SK-N-SH treated with all-trans-retinoic acid at 6 μM for 48 hours (cell line): ENCODE data around the gene MFAP4.

Source experiments
- ATAC-seq: fragments of 200-7000 bp; cut with Tn5 transposase; 3 replicates; pipeline ENCODE4 v1.9.1; 2020; ENCODE audit warnings: mild to moderate bottlenecking, moderate library complexity
- ARNTL ChIP-seq: fragments of 450-650 bp; formaldehyde crosslinking; IDR thresholded peaks from 2 replicates; pipeline ENCODE4 v1.5.0; 2020; ENCODE audit warnings: low read depth, mild to moderate bottlenecking, moderate library complexity, borderline replicate concordance
- BACH2 ChIP-seq: fragments of 250-450 bp; sonication (Bioruptor Pico); IDR thresholded peaks from 2 replicates; pipeline ENCODE4 v1.9.0; 2021; ENCODE audit warnings: mild to moderate bottlenecking, borderline replicate concordance
- CREB5 ChIP-seq: fragments of 250-450 bp; sonication (Bioruptor Pico); IDR thresholded peaks from 2 replicates; pipeline ENCODE4 v1.5.1; 2020; ENCODE audit warnings: low read depth, mild to moderate bottlenecking, moderate library complexity
- CSDC2 ChIP-seq: fragments of 250-450 bp; sonication (Bioruptor Pico); IDR thresholded peaks from 2 replicates; pipeline ENCODE4 v1.5.0; 2020; ENCODE audit warnings: mild to moderate bottlenecking, moderate library complexity
- CSRNP3 ChIP-seq: fragments of 250-450 bp; sonication (Bioruptor Pico); IDR thresholded peaks from 2 replicates; pipeline ENCODE4 v1.5.1; 2021; ENCODE audit warnings: mild to moderate bottlenecking, moderate library complexity
- ESRRG ChIP-seq: fragments of 250-450 bp; sonication (Bioruptor Pico); IDR thresholded peaks from 2 replicates; pipeline ENCODE4 v1.6.1; 2021; ENCODE audit warnings: mild to moderate bottlenecking
- GLIS3 ChIP-seq: fragments of 250-450 bp; sonication (Bioruptor Pico); IDR thresholded peaks from 2 replicates; pipeline ENCODE4 v1.5.0; 2020; ENCODE audit warnings: mild to moderate bottlenecking, moderate library complexity
- ISL1 ChIP-seq: fragments of 250-450 bp; sonication (Bioruptor Pico); IDR thresholded peaks from 2 replicates; pipeline ENCODE4 v2.1.2; 2022; ENCODE audit warnings: mild to moderate bottlenecking, moderate library complexity
- OSR1 ChIP-seq: fragments of 250-450 bp; sonication (Bioruptor Pico); IDR thresholded peaks from 2 replicates; pipeline ENCODE4 v1.8.0; 2022; ENCODE audit warnings: moderate library complexity, mild to moderate bottlenecking, inconsistent platforms
- PATZ1 ChIP-seq: fragments of 250-450 bp; sonication (Bioruptor Pico); IDR thresholded peaks from 2 replicates; pipeline ENCODE4 v1.8.0; 2020; ENCODE audit warnings: mild to moderate bottlenecking, moderate library complexity, borderline replicate concordance
- PPARA ChIP-seq: fragments of 250-450 bp; sonication (Bioruptor Pico); IDR thresholded peaks from 2 replicates; pipeline ENCODE4 v1.5.0; 2020; ENCODE audit warnings: mild to moderate bottlenecking, borderline replicate concordance
- RARB ChIP-seq: fragments of 250-450 bp; sonication (Bioruptor Pico); IDR thresholded peaks from 2 replicates; pipeline ENCODE4 v1.8.0; 2021; ENCODE audit warnings: mild to moderate bottlenecking, moderate library complexity
- SNAI2 ChIP-seq: fragments of 250-450 bp; sonication (Bioruptor Pico); IDR thresholded peaks from 2 replicates; pipeline ENCODE4 v1.5.0; 2020; ENCODE audit warnings: mild to moderate bottlenecking, moderate library complexity
- TCF4 ChIP-seq: fragments of 250-450 bp; sonication (Bioruptor Pico); IDR thresholded peaks from 2 replicates; pipeline ENCODE4 v1.8.0; 2021; ENCODE audit warnings: mild to moderate bottlenecking, moderate library complexity, borderline replicate concordance
- TOX ChIP-seq: fragments of 250-450 bp; sonication (Bioruptor Pico); IDR thresholded peaks from 2 replicates; pipeline ENCODE4 v1.8.0; 2021; ENCODE audit warnings: mild to moderate bottlenecking, moderate library complexity, borderline replicate concordance
- TSHZ2 ChIP-seq: fragments of 250-450 bp; sonication (Bioruptor Pico); IDR thresholded peaks from 2 replicates; pipeline ENCODE4 v1.5.0; 2020; ENCODE audit warnings: mild to moderate bottlenecking, moderate library complexity
- ZC3H10 ChIP-seq: fragments of 250-450 bp; sonication (Bioruptor Pico); IDR thresholded peaks from 2 replicates; pipeline ENCODE4 v1.5.1; 2021; ENCODE audit warnings: mild to moderate bottlenecking, moderate library complexity
- ZFP3 ChIP-seq: fragments of 250-450 bp; sonication (Bioruptor Pico); IDR thresholded peaks from 2 replicates; pipeline ENCODE4 v1.5.0; 2020; ENCODE audit warnings: mild to moderate bottlenecking, moderate library complexity
- ZFP30 ChIP-seq: fragments of 450-650 bp; formaldehyde crosslinking; IDR thresholded peaks from 2 replicates; pipeline ENCODE4 v1.5.0; 2022; ENCODE audit warnings: mild to moderate bottlenecking, moderate library complexity
- ZNF565 ChIP-seq: fragments of 450-650 bp; formaldehyde crosslinking; conservative IDR thresholded peaks from 2 replicates; pipeline ENCODE4 v1.5.0; 2020; ENCODE audit warnings: low read depth, mild to moderate bottlenecking, moderate library complexity
- ZNF70 ChIP-seq: fragments of 450-650 bp; formaldehyde crosslinking; IDR thresholded peaks from 2 replicates; pipeline ENCODE4 v1.5.0; 2020; ENCODE audit warnings: mild to moderate bottlenecking, moderate library complexity
- ZNF8 ChIP-seq: fragments of 450-650 bp; formaldehyde crosslinking; IDR thresholded peaks from 2 replicates; pipeline ENCODE4 v1.5.0; 2020; ENCODE audit warnings: mild to moderate bottlenecking, moderate library complexity

Gene MFAP4

GRCh38 chr17:19337712-19338023 is 49.3 kb downstream of the MFAP4 start:
- no peak for ATAC-seq
- no peak for TF ChIP-seq RARB (CRISPR knock-in tag)
- no peak for TF ChIP-seq ZNF70 (CRISPR knock-in tag)
- no peak for TF ChIP-seq BACH2 (CRISPR knock-in tag)
- no peak for TF ChIP-seq TSHZ2 (CRISPR knock-in tag)
- no peak for TF ChIP-seq ESRRG (CRISPR knock-in tag)
- no peak for TF ChIP-seq ZFP30 (CRISPR knock-in tag)
- TF ChIP-seq CREB5 (CRISPR knock-in tag): no peak
- TF ChIP-seq GLIS3 (CRISPR knock-in tag): no peak
- TF ChIP-seq CSDC2: no peak
- no peak for TF ChIP-seq SNAI2
- TF ChIP-seq ARNTL: no peak
- TF ChIP-seq ISL1 (CRISPR knock-in tag): no peak
- TF ChIP-seq TCF4 (CRISPR knock-in tag): no peak
- no peak for TF ChIP-seq PATZ1 (CRISPR knock-in tag)
- no peak for TF ChIP-seq CSRNP3 (CRISPR knock-in tag)
- no peak for TF ChIP-seq ZNF8 (CRISPR knock-in tag)
- TF ChIP-seq TOX (CRISPR knock-in tag): no peak
- no peak for TF ChIP-seq ZNF565 (CRISPR knock-in tag)
- TF ChIP-seq OSR1 (CRISPR knock-in tag): no peak

GRCh38 chr17:19336938-19337711 is 49.9 kb downstream of the MFAP4 start:
- TF ChIP-seq ZC3H10 (CRISPR knock-in tag): no peak
- no peak for TF ChIP-seq ZNF70 (CRISPR knock-in tag)
- TF ChIP-seq GLIS3 (CRISPR knock-in tag): no peak
- TF ChIP-seq ISL1 (CRISPR knock-in tag): no peak
- TF ChIP-seq CSDC2: no peak
- TF ChIP-seq ZNF8 (CRISPR knock-in tag): no peak
- TF ChIP-seq CREB5 (CRISPR knock-in tag): no peak
- no peak for TF ChIP-seq CSRNP3 (CRISPR knock-in tag)
- no peak for TF ChIP-seq OSR1 (CRISPR knock-in tag)
- TF ChIP-seq ZNF565 (CRISPR knock-in tag): no peak
- no peak for TF ChIP-seq PPARA
- TF ChIP-seq ZFP3 (CRISPR knock-in tag): no peak
- no peak for TF ChIP-seq TCF4 (CRISPR knock-in tag)
- TF ChIP-seq RARB (CRISPR knock-in tag): no peak
- no peak for TF ChIP-seq ARNTL
- no peak for TF ChIP-seq ZFP30 (CRISPR knock-in tag)
- no peak for TF ChIP-seq BACH2 (CRISPR knock-in tag)
- no peak for ATAC-seq
